HUES6 (cell line): ENCODE measurements around the gene PLEKHH1.

Experiments
- H3K27ac ChIP-seq: 2 replicates; pipeline ENCODE4 v1.7.0; 2013; ENCODE audit warnings: low read depth, mild to moderate bottlenecking, low read length, inconsistent platforms
- H3K27me3 ChIP-seq: 2 replicates; pipeline ENCODE4 v1.6.1; 2013; ENCODE audit warnings: low read length; ENCODE audit not compliant: control insufficient read depth, insufficient read depth
- H3K36me3 ChIP-seq: 2 replicates; pipeline ENCODE4 v1.6.1; 2013; ENCODE audit warnings: low read length; ENCODE audit not compliant: control insufficient read depth, insufficient read depth
- H3K4me1 ChIP-seq: 2 replicates; pipeline ENCODE4 v1.6.1; 2013; ENCODE audit warnings: low read length; ENCODE audit not compliant: control insufficient read depth, insufficient read depth
- H3K4me3 ChIP-seq: 2 replicates; pipeline ENCODE4 v1.5.1; 2013; ENCODE audit warnings: low read depth, low read length
- H3K9ac ChIP-seq: one replicate; pipeline ENCODE4 v1.6.1; 2013; ENCODE audit warnings: mild to moderate bottlenecking, low read length
- H3K9me3 ChIP-seq: 2 replicates; pipeline ENCODE4 v1.6.1; 2013; ENCODE audit warnings: low read depth, low read length; ENCODE audit not compliant: control insufficient read depth, insufficient read depth

PLEKHH1 gene

DNA sequence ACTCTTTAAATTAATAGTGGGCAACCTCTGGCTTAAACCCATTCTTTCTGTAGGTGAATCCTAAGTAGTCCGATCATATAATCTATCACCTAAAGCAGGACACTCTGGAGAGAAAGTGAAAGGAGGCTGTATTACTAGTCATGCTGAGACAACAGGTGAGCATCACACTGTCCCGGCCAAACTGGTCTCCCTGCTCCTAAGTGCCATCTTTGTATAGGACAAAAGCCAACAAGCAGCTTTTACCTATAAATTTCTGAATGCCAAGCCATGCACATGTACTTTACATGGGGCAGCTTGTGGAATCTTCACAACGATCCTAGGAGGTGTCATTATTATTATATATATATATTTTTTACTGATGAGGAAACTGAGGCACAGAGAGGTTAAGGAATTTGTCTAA, 18.0 kb downstream of the PLEKHH1 start:
- Histone ChIP-seq H3K9ac (no peak overlapping the region), H3K9me3 (no peaks in the 10 kb centered on the region), H3K4me1 (no peaks in the 10 kb centered on the region), H3K4me3 (no peak overlapping the region), H3K27me3 (no peaks in the 10 kb centered on the region), H3K27ac (no peak overlapping the region), H3K36me3 (peaks cover 10% of the 10 kb centered on the region; the same call in 1 of the 2 replicates)

GRCh38 chr14:67551940-67552339, 18.9 kb downstream of the PLEKHH1 start:
- Histone ChIP-seq H3K27me3 (no peaks in the 10 kb centered on the region), H3K27ac (no peak overlapping the region), H3K9me3 (no peaks in the 10 kb centered on the region)

GRCh38 chr14:67553547-67553946, 20.5 kb downstream of the PLEKHH1 start:
- Histone ChIP-seq H3K36me3 (peaks cover 15% of the 10 kb centered on the region; the same call in 1 of the 2 replicates), H3K27me3 (no peaks in the 10 kb centered on the region), H3K4me1 (0 out of 2 replicates have a peak, but pooled peaks cover 5% of the 10 kb centered on the region), H3K9ac (no peak overlapping the region), H3K9me3 (no peaks in the 10 kb centered on the region), H3K4me3 (no peak overlapping the region), H3K27ac (no peak overlapping the region)

More at GRCh38 chr14:67551940-67552339, 18.9 kb downstream of the PLEKHH1 start:
- H3K9ac ChIP-seq: no peak overlapping the region
- H3K36me3 ChIP-seq: peaks cover 9% of the 10 kb centered on the region; the same call in 1 of the 2 replicates
- 0 out of 2 replicates have a peak, but pooled peaks cover 2% of the 10 kb centered on the region for H3K4me1 ChIP-seq
- H3K4me3 ChIP-seq: no peak overlapping the region

DNA sequence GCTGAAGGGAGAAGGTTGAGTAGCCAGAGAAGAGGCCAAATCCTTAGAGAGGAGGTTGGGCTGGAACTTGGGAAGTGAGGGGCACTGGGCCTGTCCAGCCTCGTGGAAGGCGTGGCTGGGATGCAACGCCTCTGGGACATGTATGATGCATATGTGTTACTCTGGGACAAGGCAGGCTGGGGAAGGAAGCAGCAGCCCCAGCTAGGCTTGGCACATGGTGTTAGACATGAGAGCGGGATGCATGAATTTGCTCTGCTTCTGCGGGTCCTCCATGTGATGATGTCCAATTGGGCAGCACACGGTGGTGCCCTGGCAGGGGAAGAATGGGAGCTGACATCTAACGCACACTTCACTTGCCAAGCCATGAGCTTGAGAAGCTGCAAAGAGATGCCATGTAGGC, 21.3 kb downstream of the PLEKHH1 start:
- Histone ChIP-seq H3K36me3 (peaks cover 20% of the 10 kb centered on the region; the same call in 1 of the 2 replicates), H3K4me3 (no peak overlapping the region), H3K9me3 (no peaks in the 10 kb centered on the region), H3K27ac (no peak overlapping the region), H3K4me1 (peaks cover 10% of the 10 kb centered on the region; the same call in 1 of the 2 replicates), H3K27me3 (no peaks in the 10 kb centered on the region), H3K9ac (no peak overlapping the region)

- no peaks in the 10 kb centered on the region for H3K9me3 ChIP-seq
- H3K4me1 ChIP-seq: peaks cover 13% of the 10 kb centered on the region
- no peak overlapping the region for H3K9ac ChIP-seq
- H3K27me3 ChIP-seq: no peaks in the 10 kb centered on the region
- peaks cover 28% of the 10 kb centered on the region; the same call in 1 of the 2 replicates for H3K36me3 ChIP-seq
- no peak overlapping the region for H3K4me3 ChIP-seq
- H3K27ac ChIP-seq: no peak overlapping the region
These were observed 22.5 kb downstream of the PLEKHH1 start for GRCh38 chr14:67555518-67556090.

DNA sequence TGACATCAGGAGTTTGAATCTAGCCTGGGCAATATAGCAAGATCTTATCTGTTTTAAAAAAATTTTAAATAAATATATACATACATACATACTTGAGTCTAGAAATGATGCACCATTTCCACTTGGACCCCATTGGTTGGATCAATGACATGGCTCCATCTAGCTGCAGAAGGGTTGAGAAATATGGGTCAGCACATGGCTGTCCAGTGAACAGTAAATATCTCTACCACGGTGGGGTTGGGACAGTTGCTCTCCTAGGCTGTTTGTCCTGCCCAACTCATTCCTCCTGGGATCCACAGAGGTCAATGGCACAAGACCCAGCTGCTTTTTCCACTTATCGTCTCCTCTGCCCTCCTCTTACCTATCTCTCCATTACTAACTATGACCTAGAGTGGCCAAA, 23.6 kb downstream of the PLEKHH1 start:
- Histone ChIP-seq H3K27ac (no peak overlapping the region), H3K36me3 (peaks cover 28% of the 10 kb centered on the region; the same call in 1 of the 2 replicates), H3K9ac (no peak overlapping the region), H3K4me1 (peaks cover 13% of the 10 kb centered on the region), H3K4me3 (no peak overlapping the region), H3K27me3 (no peaks in the 10 kb centered on the region), H3K9me3 (no peaks in the 10 kb centered on the region)

GRCh38 chr14:67557118-67557517, 24.0 kb downstream of the PLEKHH1 start:
- H3K9ac ChIP-seq: no peak overlapping the region
- no peaks in the 10 kb centered on the region for H3K9me3 ChIP-seq
- H3K4me1 ChIP-seq: peaks cover 13% of the 10 kb centered on the region
- no peaks in the 10 kb centered on the region for H3K27me3 ChIP-seq
- H3K36me3 ChIP-seq: peaks cover 32% of the 10 kb centered on the region
- no peak overlapping the region for H3K27ac ChIP-seq
- H3K4me3 ChIP-seq: no peak overlapping the region

DNA sequence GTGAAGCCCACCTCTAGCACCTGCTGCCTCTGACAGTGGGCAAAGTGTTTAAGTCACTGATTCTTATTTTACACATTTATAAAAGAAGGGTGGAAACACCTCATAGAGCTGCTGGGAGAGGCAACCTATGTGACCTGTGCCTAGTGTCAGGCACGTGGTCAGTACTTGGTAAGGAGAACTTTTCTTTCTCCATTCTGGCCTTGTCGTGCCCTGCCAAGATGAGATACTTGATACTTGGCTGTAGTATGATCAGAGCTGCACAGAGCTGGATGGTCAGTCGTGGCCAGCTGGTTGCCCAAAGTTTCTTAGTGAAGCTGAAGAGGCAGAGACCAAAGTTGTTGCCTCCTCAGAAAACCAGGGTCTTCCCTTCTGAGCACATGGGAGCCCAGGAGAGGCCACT, 24.6 kb downstream of the PLEKHH1 start:
- Histone ChIP-seq H3K27ac (no peak overlapping the region), H3K9me3 (no peaks in the 10 kb centered on the region), H3K4me3 (no peak overlapping the region), H3K27me3 (no peaks in the 10 kb centered on the region), H3K36me3 (peaks cover 38% of the 10 kb centered on the region), H3K9ac (no peak overlapping the region), H3K4me1 (peaks cover 13% of the 10 kb centered on the region)

GRCh38 chr14:67559639-67560038, 26.5 kb downstream of the PLEKHH1 start:
- no peaks in the 10 kb centered on the region for H3K9me3 ChIP-seq
- H3K27ac ChIP-seq: no peak overlapping the region
- H3K4me3 ChIP-seq: no peak overlapping the region
- peaks cover 43% of the 10 kb centered on the region for H3K36me3 ChIP-seq
- H3K4me1 ChIP-seq: peaks cover 13% of the 10 kb centered on the region
- H3K9ac ChIP-seq: no peak overlapping the region
- no peaks in the 10 kb centered on the region for H3K27me3 ChIP-seq

- Histone ChIP-seq H3K36me3 (peaks cover 44% of the 10 kb centered on the region), H3K9ac (no peak overlapping the region), H3K9me3 (no peaks in the 10 kb centered on the region), H3K27ac (no peak overlapping the region), H3K4me3 (no peak overlapping the region), H3K4me1 (peaks cover 15% of the 10 kb centered on the region), H3K27me3 (no peaks in the 10 kb centered on the region)
These were observed 29.1 kb downstream of the PLEKHH1 start for GRCh38 chr14:67562025-67562775.

DNA sequence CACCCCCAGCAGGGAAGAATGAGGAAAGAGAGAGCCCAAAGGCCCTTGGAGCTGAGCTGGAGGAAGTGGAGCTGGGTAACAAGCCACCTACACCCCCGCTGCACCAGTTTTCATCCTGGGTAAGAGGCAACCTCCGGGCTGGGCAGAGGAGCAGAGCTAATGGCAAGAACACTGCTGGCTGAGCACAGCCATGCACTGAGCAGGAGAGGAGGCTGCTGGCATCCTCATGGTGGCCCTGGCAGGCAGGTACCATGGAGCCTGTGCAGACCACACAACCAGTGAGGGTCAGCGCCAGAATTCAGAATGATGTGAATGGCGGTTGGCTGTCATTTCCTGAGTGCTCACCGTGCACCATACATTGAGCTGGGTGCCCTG, 29.7 kb downstream of the PLEKHH1 start:
- H3K9me3 ChIP-seq: no peaks in the 10 kb centered on the region
- no peaks in the 10 kb centered on the region for H3K27me3 ChIP-seq
- H3K36me3 ChIP-seq: peaks cover 44% of the 10 kb centered on the region
- H3K4me3 ChIP-seq: no peak overlapping the region
- H3K9ac ChIP-seq: no peak overlapping the region
- H3K4me1 ChIP-seq: peaks cover 15% of the 10 kb centered on the region
- H3K27ac ChIP-seq: no peak overlapping the region
